GM23338 (cell line): ENCODE measurements around the gene COL4A2. TPM values are rescaled to one million over a fixed set of nuclear protein-coding genes. Genes with fewer than 3 reads are reported as not detected.

Experiments
- ATAC-seq: fragments of 200-7000 bp; cut with Tn5 transposase; 3 replicates; pipeline ENCODE4 v1.9.1; 2020
- DNase-seq: peaks from one replicate; pipeline ENCODE4 v3.0.0-alpha.2; 2015; ENCODE audit warnings: low spot score
- H2AFZ ChIP-seq: fragments of 200-600 bp; sonication (generic); 2 replicates; pipeline ENCODE4 v1.8.0; 2016; ENCODE audit warnings: antibody characterized with exemption, mild to moderate bottlenecking, moderate library complexity
- H3F3A ChIP-seq: fragments of 200-600 bp; sonication (generic); replicated peaks from 2 replicates; pipeline ENCODE4 v1.8.0; 2017; ENCODE audit warnings: antibody characterized with exemption, mixed run types, low read depth
- H3K27ac ChIP-seq: fragments of 200-600 bp; sonication (generic); 2 replicates; pipeline ENCODE4 v1.6.1; 2016; ENCODE audit warnings: low read depth
- H3K27me3 ChIP-seq: fragments of 200-600 bp; sonication (generic); 2 replicates; pipeline ENCODE4 v1.8.0; 2016; ENCODE audit warnings: mild to moderate bottlenecking, mixed run types, moderate library complexity; ENCODE audit not compliant: insufficient read depth
- H3K36me3 ChIP-seq: fragments of 200-600 bp; sonication (generic); 2 replicates; pipeline ENCODE4 v1.8.0; 2016; ENCODE audit warnings: mild to moderate bottlenecking; ENCODE audit not compliant: insufficient read depth
- H3K4me1 ChIP-seq: fragments of 200-600 bp; sonication (generic); 2 replicates; pipeline ENCODE4 v1.8.0; 2016; ENCODE audit warnings: mild to moderate bottlenecking, moderate library complexity; ENCODE audit not compliant: insufficient read depth
- H3K4me2 ChIP-seq: fragments of 200-600 bp; sonication (generic); 2 replicates; pipeline ENCODE4 v1.7.1; 2017; ENCODE audit warnings: mixed run types
- H3K4me3 ChIP-seq: fragments of 200-600 bp; sonication (generic); 2 replicates; pipeline ENCODE4 v1.6.1; 2016; ENCODE audit warnings: mixed run types
- H3K79me2 ChIP-seq: fragments of 200-600 bp; sonication (generic); replicated peaks from 2 replicates; pipeline ENCODE4 v1.8.0; 2017; ENCODE audit warnings: mild to moderate bottlenecking; ENCODE audit not compliant: insufficient read depth
- H3K9me2 ChIP-seq: fragments of 200-600 bp; sonication (generic); 2 replicates; pipeline ENCODE4 v1.8.0; 2017; ENCODE audit not compliant: insufficient read depth
- H4K20me1 ChIP-seq: fragments of 200-600 bp; sonication (generic); replicated peaks from 2 replicates; pipeline ENCODE4 v1.8.0; 2017; ENCODE audit warnings: mild to moderate bottlenecking; ENCODE audit not compliant: insufficient read depth
- H3K27ac Mint-ChIP-seq: 2 replicates; pipeline ENCODE4 v1.8.0; 2020; ENCODE audit warnings: inconsistent platforms, mild to moderate bottlenecking, moderate library complexity, mixed read lengths
- H3K27me3 Mint-ChIP-seq: 3 replicates; pipeline ENCODE4 v1.8.0; 2022; ENCODE audit warnings: low read depth, mild to moderate bottlenecking, moderate library complexity, mixed read lengths, inconsistent platforms; ENCODE audit not compliant: insufficient read depth, poor library complexity
- H3K36me3 Mint-ChIP-seq: 3 replicates; pipeline ENCODE4 v1.8.0; 2021; ENCODE audit warnings: low read depth, mild to moderate bottlenecking, inconsistent platforms, moderate library complexity, mixed read lengths
- H3K4me1 Mint-ChIP-seq: 3 replicates; pipeline ENCODE4 v1.8.0; 2020; ENCODE audit warnings: mild to moderate bottlenecking, inconsistent platforms, mixed read lengths
- H3K4me3 Mint-ChIP-seq: 3 replicates; pipeline ENCODE4 v1.8.0; 2021; ENCODE audit warnings: moderate library complexity, mild to moderate bottlenecking, inconsistent platforms, mixed read lengths
- H3K9me3 Mint-ChIP-seq: 3 replicates; pipeline ENCODE4 v1.8.0; 2020; ENCODE audit warnings: moderate library complexity, mild to moderate bottlenecking, inconsistent platforms, mixed read lengths
- CREB1 ChIP-seq: fragments of 250-450 bp; sonication (Bioruptor Pico); IDR thresholded peaks from 2 replicates; pipeline ENCODE4 v1.5.0; 2020; ENCODE audit warnings: low read depth, mild to moderate bottlenecking, moderate library complexity
- EZH2 ChIP-seq: fragments of 200-600 bp; sonication (generic); IDR thresholded peaks from one replicate; pipeline ENCODE4 v1.8.0; 2017; ENCODE audit warnings: antibody characterized with exemption, mild to moderate bottlenecking, low read depth; ENCODE audit not compliant: unreplicated experiment
- EZH2phosphoT487 ChIP-seq: fragments of 200-600 bp; sonication (generic); IDR thresholded peaks from one replicate; pipeline ENCODE4 v1.8.1; 2018; ENCODE audit warnings: antibody characterized with exemption; ENCODE audit not compliant: unreplicated experiment
- JUNB ChIP-seq: IDR thresholded peaks from one replicate; pipeline ENCODE4 v1.6.1; 2016; ENCODE audit warnings: antibody characterized with exemption; ENCODE audit not compliant: unreplicated experiment
- NANOG ChIP-seq: IDR thresholded peaks from 2 replicates; pipeline ENCODE4 v1.6.1; 2016; ENCODE audit warnings: antibody characterized with exemption, borderline replicate concordance
- POLR2AphosphoS5 ChIP-seq: IDR thresholded peaks from 2 replicates; pipeline ENCODE4 v1.6.1; 2016; ENCODE audit warnings: antibody characterized with exemption, low read depth
- STAT1 ChIP-seq: IDR thresholded peaks from one replicate; pipeline ENCODE4 v1.6.1; 2016; ENCODE audit warnings: antibody characterized with exemption; ENCODE audit not compliant: unreplicated experiment
- ZNF331 ChIP-seq: fragments of 250-450 bp; sonication (Bioruptor Pico); IDR thresholded peaks from 2 replicates; pipeline ENCODE4 v1.5.0; 2020; ENCODE audit warnings: low read depth, mild to moderate bottlenecking, moderate library complexity
- polyA plus RNA-seq: library from polyadenylated mRNA; unstranded; fragments of >200 nt; fragmentation: Nextera tagmentation; extraction: Ambion mirVana; gene quantifications from 2 replicates; pipeline ENCODE4 v1.2.1, GENCODE V29; 2016
- total RNA-seq: library from RNA; depleted of rRNA; stranded (reverse); fragments of >200 nt; shearing (Covaris generic); gene quantifications from 2 replicates; pipeline ENCODE4 v1.2.3, GENCODE V29; 2014
- TF ChIP-seq, protein P1 (sequence below): IDR thresholded peaks from one replicate; pipeline ENCODE4 v1.6.1; 2018; ENCODE audit warnings: antibody characterized with exemption; ENCODE audit not compliant: unreplicated experiment
- TF ChIP-seq, protein P2 (sequence below): fragments of 250-450 bp; sonication (Bioruptor Pico); IDR thresholded peaks from 2 replicates; pipeline ENCODE4 v1.5.0; 2020; ENCODE audit warnings: mild to moderate bottlenecking, moderate library complexity

COL4A2 gene
- total and polyA plus RNA-seq, 2 experiments from 2014 or later, result 37.4 to 131 TPM

DNA sequence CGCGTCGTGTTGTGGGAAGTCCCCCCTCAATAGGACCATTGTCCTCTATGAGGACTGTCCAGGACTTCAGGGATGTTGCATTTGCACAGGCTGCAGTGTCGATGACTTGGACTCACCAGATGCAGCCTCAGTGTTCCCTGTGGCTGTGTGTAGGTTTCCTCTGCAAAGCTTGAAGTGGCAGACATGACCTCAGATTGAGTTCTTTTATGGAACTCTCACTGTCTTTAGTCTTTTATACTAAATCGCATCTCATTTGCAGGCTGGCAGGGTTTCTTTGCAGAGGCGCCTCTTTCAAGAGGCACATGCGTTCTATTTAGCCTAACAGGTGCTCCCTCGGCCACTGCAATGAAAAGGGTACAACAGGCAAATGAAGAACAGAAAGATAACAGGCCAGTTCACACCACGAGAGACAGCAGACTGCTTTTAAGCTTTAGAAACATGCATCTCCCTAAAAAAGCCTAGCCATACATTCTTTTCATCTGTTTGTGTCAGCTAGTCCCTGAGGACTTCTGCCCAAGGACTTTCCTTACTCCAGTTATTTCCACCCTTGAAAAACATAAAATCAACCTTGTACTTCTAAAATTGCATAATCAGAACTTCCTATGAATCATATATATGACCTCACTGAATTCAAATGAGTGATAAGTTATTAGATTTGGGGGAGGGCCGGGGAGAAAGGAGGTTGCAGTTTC is 136.0 kb downstream of the COL4A2 start:
- no peak for TF ChIP-seq EZH2phosphoT487
- TF ChIP-seq, protein P1, sequence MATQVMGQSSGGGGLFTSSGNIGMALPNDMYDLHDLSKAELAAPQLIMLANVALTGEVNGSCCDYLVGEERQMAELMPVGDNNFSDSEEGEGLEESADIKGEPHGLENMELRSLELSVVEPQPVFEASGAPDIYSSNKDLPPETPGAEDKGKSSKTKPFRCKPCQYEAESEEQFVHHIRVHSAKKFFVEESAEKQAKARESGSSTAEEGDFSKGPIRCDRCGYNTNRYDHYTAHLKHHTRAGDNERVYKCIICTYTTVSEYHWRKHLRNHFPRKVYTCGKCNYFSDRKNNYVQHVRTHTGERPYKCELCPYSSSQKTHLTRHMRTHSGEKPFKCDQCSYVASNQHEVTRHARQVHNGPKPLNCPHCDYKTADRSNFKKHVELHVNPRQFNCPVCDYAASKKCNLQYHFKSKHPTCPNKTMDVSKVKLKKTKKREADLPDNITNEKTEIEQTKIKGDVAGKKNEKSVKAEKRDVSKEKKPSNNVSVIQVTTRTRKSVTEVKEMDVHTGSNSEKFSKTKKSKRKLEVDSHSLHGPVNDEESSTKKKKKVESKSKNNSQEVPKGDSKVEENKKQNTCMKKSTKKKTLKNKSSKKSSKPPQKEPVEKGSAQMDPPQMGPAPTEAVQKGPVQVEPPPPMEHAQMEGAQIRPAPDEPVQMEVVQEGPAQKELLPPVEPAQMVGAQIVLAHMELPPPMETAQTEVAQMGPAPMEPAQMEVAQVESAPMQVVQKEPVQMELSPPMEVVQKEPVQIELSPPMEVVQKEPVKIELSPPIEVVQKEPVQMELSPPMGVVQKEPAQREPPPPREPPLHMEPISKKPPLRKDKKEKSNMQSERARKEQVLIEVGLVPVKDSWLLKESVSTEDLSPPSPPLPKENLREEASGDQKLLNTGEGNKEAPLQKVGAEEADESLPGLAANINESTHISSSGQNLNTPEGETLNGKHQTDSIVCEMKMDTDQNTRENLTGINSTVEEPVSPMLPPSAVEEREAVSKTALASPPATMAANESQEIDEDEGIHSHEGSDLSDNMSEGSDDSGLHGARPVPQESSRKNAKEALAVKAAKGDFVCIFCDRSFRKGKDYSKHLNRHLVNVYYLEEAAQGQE, result no peak
- no peak for TF ChIP-seq JUNB
- no peak for TF ChIP-seq STAT1
- no peak for TF ChIP-seq POLR2AphosphoS5
- TF ChIP-seq ZNF331 (CRISPR knock-in tag), result no peak
- peaks cover 5% of the 10 kb centered on the region; the same call in 1 of the 2 replicates for H3K36me3 ChIP-seq
- Mint-ChIP-seq H3K9me3 (no peaks in the 10 kb centered on the region), H3K27ac (no peak overlapping the region), H3K4me3 (no peak overlapping the region), H3K27me3 (peaks cover 1% of the 10 kb centered on the region), H3K4me1 (peaks cover 11% of the 10 kb centered on the region; the same call in 2 of the 3 replicates), H3K36me3 (peaks cover 11% of the 10 kb centered on the region; the same call in 2 of the 3 replicates)
- H3K9me2 ChIP-seq, result no peaks in the 10 kb centered on the region
- no peak for DNase-seq
- H3F3A ChIP-seq, result no peaks in the 10 kb centered on the region
- H3K27ac ChIP-seq, result no peak overlapping the region
- no peak overlapping the region for H2AFZ ChIP-seq
- H3K4me2 ChIP-seq, result no peak overlapping the region
- H3K4me3 ChIP-seq, result no peak overlapping the region
- ATAC-seq, result no peak
- H4K20me1 ChIP-seq, result peaks cover 3% of the 10 kb centered on the region; the same call in 1 of the 2 replicates
- H3K79me2 ChIP-seq, result no peaks in the 10 kb centered on the region
- no peaks in the 10 kb centered on the region; the same call in 1 of the 2 replicates for H3K4me1 ChIP-seq
- no peaks in the 10 kb centered on the region for H3K27me3 ChIP-seq

GRCh38 chr13:110443622-110444225 is 136.6 kb downstream of the COL4A2 start:
- no peak overlapping the region for H3K27ac Mint-ChIP-seq
- peaks cover 11% of the 10 kb centered on the region; the same call in 2 of the 3 replicates for H3K36me3 Mint-ChIP-seq
- ATAC-seq (no peak; the same call in 2 of the 3 replicates), DNase-seq (no peak)
- Histone ChIP-seq H3K36me3 (peaks cover 5% of the 10 kb centered on the region; the same call in 1 of the 2 replicates), H2AFZ (no peak overlapping the region), H3K27ac (no peak overlapping the region), H3K4me1 (no peaks in the 10 kb centered on the region; the same call in 1 of the 2 replicates), H3K4me3 (no peak overlapping the region), H3F3A (no peaks in the 10 kb centered on the region), H3K27me3 (no peaks in the 10 kb centered on the region), H4K20me1 (peaks cover 3% of the 10 kb centered on the region; the same call in 1 of the 2 replicates), H3K9me2 (no peaks in the 10 kb centered on the region), H3K4me2 (no peak overlapping the region), H3K79me2 (no peaks in the 10 kb centered on the region)
- H3K9me3 Mint-ChIP-seq, result no peaks in the 10 kb centered on the region
- no peak overlapping the region for H3K4me3 Mint-ChIP-seq
- peaks cover 1% of the 10 kb centered on the region for H3K27me3 Mint-ChIP-seq
- peaks cover 14% of the 10 kb centered on the region; the same call in 2 of the 3 replicates for H3K4me1 Mint-ChIP-seq
- TF ChIP-seq CREB1 (CRISPR knock-in tag) (no peak), STAT1 (no peak), JUNB (no peak), ZNF331 (CRISPR knock-in tag) (no peak), POLR2AphosphoS5 (no peak), EZH2 (no peak), NANOG (no peak)
- TF ChIP-seq, protein P2, sequence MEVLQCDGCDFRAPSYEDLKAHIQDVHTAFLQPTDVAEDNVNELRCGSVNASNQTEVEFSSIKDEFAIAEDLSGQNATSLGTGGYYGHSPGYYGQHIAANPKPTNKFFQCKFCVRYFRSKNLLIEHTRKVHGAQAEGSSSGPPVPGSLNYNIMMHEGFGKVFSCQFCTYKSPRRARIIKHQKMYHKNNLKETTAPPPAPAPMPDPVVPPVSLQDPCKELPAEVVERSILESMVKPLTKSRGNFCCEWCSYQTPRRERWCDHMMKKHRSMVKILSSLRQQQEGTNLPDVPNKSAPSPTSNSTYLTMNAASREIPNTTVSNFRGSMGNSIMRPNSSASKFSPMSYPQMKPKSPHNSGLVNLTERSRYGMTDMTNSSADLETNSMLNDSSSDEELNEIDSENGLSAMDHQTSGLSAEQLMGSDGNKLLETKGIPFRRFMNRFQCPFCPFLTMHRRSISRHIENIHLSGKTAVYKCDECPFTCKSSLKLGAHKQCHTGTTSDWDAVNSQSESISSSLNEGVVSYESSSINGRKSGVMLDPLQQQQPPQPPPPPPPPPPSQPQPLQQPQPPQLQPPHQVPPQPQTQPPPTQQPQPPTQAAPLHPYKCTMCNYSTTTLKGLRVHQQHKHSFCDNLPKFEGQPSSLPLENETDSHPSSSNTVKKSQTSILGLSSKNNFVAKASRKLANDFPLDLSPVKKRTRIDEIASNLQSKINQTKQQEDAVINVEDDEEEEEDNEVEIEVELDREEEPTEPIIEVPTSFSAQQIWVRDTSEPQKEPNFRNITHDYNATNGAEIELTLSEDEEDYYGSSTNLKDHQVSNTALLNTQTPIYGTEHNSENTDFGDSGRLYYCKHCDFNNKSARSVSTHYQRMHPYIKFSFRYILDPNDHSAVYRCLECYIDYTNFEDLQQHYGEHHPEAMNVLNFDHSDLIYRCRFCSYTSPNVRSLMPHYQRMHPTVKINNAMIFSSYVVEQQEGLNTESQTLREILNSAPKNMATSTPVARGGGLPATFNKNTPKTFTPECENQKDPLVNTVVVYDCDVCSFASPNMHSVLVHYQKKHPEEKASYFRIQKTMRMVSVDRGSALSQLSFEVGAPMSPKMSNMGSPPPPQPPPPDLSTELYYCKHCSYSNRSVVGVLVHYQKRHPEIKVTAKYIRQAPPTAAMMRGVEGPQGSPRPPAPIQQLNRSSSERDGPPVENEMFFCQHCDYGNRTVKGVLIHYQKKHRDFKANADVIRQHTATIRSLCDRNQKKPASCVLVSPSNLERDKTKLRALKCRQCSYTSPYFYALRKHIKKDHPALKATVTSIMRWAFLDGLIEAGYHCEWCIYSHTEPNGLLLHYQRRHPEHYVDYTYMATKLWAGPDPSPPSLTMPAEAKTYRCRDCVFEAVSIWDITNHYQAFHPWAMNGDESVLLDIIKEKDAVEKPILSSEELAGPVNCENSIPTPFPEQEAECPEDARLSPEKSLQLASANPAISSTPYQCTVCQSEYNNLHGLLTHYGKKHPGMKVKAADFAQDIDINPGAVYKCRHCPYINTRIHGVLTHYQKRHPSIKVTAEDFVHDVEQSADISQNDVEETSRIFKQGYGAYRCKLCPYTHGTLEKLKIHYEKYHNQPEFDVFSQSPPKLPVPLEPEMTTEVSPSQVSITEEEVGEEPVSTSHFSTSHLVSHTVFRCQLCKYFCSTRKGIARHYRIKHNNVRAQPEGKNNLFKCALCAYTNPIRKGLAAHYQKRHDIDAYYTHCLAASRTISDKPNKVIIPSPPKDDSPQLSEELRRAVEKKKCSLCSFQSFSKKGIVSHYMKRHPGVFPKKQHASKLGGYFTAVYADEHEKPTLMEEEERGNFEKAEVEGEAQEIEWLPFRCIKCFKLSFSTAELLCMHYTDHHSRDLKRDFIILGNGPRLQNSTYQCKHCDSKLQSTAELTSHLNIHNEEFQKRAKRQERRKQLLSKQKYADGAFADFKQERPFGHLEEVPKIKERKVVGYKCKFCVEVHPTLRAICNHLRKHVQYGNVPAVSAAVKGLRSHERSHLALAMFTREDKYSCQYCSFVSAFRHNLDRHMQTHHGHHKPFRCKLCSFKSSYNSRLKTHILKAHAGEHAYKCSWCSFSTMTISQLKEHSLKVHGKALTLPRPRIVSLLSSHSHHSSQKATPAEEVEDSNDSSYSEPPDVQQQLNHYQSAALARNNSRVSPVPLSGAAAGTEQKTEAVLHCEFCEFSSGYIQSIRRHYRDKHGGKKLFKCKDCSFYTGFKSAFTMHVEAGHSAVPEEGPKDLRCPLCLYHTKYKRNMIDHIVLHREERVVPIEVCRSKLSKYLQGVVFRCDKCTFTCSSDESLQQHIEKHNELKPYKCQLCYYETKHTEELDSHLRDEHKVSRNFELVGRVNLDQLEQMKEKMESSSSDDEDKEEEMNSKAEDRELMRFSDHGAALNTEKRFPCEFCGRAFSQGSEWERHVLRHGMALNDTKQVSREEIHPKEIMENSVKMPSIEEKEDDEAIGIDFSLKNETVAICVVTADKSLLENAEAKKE (CRISPR knock-in tag), result no peak
